ENCODE measurements around the gene TMEM72. TPM values are rescaled to one million over a fixed set of nuclear protein-coding genes. Genes with fewer than 3 reads are reported as not detected.

TMEM72 gene
- total and polyA plus RNA-seq, 2 donors (not counting 1 experiment from before 2014, with no cell fraction given): not detected

DNA sequence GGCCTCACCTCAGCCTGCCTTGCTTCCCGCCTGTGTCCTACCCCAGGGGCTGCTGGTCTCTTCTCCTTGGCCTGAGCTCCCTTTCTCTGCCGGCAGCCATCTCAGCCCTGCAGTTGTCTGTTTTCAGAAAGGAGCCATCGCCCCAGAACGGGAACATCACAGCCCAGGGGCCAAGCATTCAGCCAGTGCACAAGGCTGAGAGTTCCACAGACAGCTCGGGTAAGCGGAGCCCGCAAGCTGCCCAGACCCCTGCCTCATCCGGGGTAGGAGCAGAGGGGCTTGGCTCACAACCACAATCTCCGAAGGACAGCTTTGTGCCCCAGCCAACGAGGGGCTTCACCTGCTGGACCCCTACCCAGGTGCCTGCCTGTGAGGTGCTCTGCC lies 72.8 kb downstream of the TMEM72 start:
- no peak for TF ChIP-seq CTCF (IDR thresholded peaks at IDR 0.05)
- no peak for TF ChIP-seq EZH2 (IDR thresholded peaks at IDR 0.05; ENCODE audit: borderline replicate concordance, insufficient read depth, low read depth, low read length, poor library complexity, severe bottlenecking)
- Histone ChIP-seq H4K20me1 (ENCODE audit: control insufficient read depth, insufficient read depth, low read length, poor library complexity, severe bottlenecking) (no peaks in the 10 kb centered on the region), H3K27ac (ENCODE audit: low read length in 2 of 2) (no peak overlapping the region), H2AFZ (ENCODE audit: insufficient read depth, low read depth, low read length, poor library complexity, severe bottlenecking) (no peak overlapping the region), H3K4me2 (replicated peaks; ENCODE audit: low read depth, low read length, poor library complexity, severe bottlenecking) (no peak overlapping the region), H3K9me3 (ENCODE audit: control extremely low read depth in 1 of 3, control insufficient read depth in 2 of 3, insufficient read depth in 1 of 3, low read length in 2 of 3) (no peaks in the 10 kb centered on the region), H3K27me3 (replicated peaks in 1 of 4; ENCODE audit: control extremely low read depth in 1 of 4, control insufficient read depth in 3 of 4, insufficient read depth in 4 of 4, low read length in 3 of 4) (no peaks in the 10 kb centered on the region), H3K4me1 (ENCODE audit: control insufficient read depth in 2 of 2, insufficient read depth in 2 of 2, low read length in 2 of 2) (peaks cover 0 to under 1% of the 10 kb centered on the region in 2 donors), H3K4me3 (ENCODE audit: control extremely low read depth in 1 of 5, extremely low read depth in 1 of 5, insufficient read depth in 1 of 5, low read depth in 2 of 5, low read length in 4 of 5) (no peak overlapping the region), H3K36me3 (replicated peaks in 1 of 2; ENCODE audit: control extremely low read depth in 1 of 2, control insufficient read depth in 1 of 2, extremely low read depth in 1 of 2, insufficient read depth in 2 of 2, low read length in 1 of 2) (no peaks in the 10 kb centered on the region), H3K9ac (ENCODE audit: low read length) (no peak overlapping the region), H3K79me2 (ENCODE audit: control insufficient read depth, insufficient read depth, low read length) (no peaks in the 10 kb centered on the region)
- DNase-seq (no peak), ATAC-seq (ENCODE audit: low read depth) (no peak)
- 99% methylated on average over 10 of the region's 10 CpGs for WGBS (ENCODE audit: insufficient coverage)
- no peaks in the 10 kb centered on the region for H3K4me1 Mint-ChIP-seq
- ChIA-PET POLR2A (no interaction called here), CTCF (interaction anchor here (9.0 kb wide), 1 partner anchor 51 kb away, joined by 93 read pairs; no protein-coding TSS in a partner anchor)
- no peak overlapping the region for H3K4me3 Mint-ChIP-seq
- H3K27me3 Mint-ChIP-seq: peaks cover 6% of the 10 kb centered on the region
- no peak overlapping the region for H3K27ac Mint-ChIP-seq
- intact Hi-C loops (cut with micrococcal nuclease): no loop called here
- H3K9me3 Mint-ChIP-seq (ENCODE audit: insufficient read depth): no peaks in the 10 kb centered on the region

GRCh38 chr10:44984671-44985101 lies 73.5 kb downstream of the TMEM72 start:
- intact Hi-C loops (cut with micrococcal nuclease): no loop called here
- no peak overlapping the region for H3K4me3 Mint-ChIP-seq
- WGBS (ENCODE audit: insufficient coverage): 94% methylated on average over 15 of the region's 15 CpGs

More at GRCh38 chr10:44984671-44985101, 73.5 kb downstream of the TMEM72 start:
- H3K36me3 ChIP-seq (replicated peaks in 1 of 2; ENCODE audit: control extremely low read depth in 1 of 2, control insufficient read depth in 1 of 2, extremely low read depth in 1 of 2, insufficient read depth in 2 of 2, low read length in 1 of 2): no peaks in the 10 kb centered on the region
- Mint-ChIP-seq H3K9me3 (ENCODE audit: insufficient read depth) (no peaks in the 10 kb centered on the region), H3K27me3 (peaks cover 10% of the 10 kb centered on the region), H3K27ac (no peak overlapping the region), H3K4me1 (no peaks in the 10 kb centered on the region)
- ATAC-seq (ENCODE audit: low read depth) (no peak), DNase-seq (no peak)
- TF ChIP-seq CTCF (IDR thresholded peaks at IDR 0.05) (no peak), EZH2 (IDR thresholded peaks at IDR 0.05; ENCODE audit: borderline replicate concordance, insufficient read depth, low read depth, low read length, poor library complexity, severe bottlenecking) (no peak)
- no peak overlapping the region for H2AFZ ChIP-seq (ENCODE audit: insufficient read depth, low read depth, low read length, poor library complexity, severe bottlenecking)
- CTCF ChIA-PET: no interaction called here
- POLR2A ChIA-PET: no interaction called here
- H3K4me3 ChIP-seq (ENCODE audit: control extremely low read depth in 1 of 5, extremely low read depth in 1 of 5, insufficient read depth in 1 of 5, low read depth in 2 of 5, low read length in 4 of 5): no peak overlapping the region
- no peak overlapping the region for H3K9ac ChIP-seq (ENCODE audit: low read length)
- H3K4me1 ChIP-seq (ENCODE audit: control insufficient read depth in 2 of 2, insufficient read depth in 2 of 2, low read length in 2 of 2): no peaks in the 10 kb centered on the region
- H3K27ac ChIP-seq (ENCODE audit: low read length in 2 of 2): no peak overlapping the region
- no peaks in the 10 kb centered on the region for H3K79me2 ChIP-seq (ENCODE audit: control insufficient read depth, insufficient read depth, low read length)
- no peaks in the 10 kb centered on the region for H3K9me3 ChIP-seq (ENCODE audit: control extremely low read depth in 1 of 3, control insufficient read depth in 2 of 3, insufficient read depth in 1 of 3, low read length in 2 of 3)
- H3K27me3 ChIP-seq (replicated peaks in 1 of 4; ENCODE audit: control extremely low read depth in 1 of 4, control insufficient read depth in 3 of 4, insufficient read depth in 4 of 4, low read length in 3 of 4): no peaks in the 10 kb centered on the region
- H3K4me2 ChIP-seq (replicated peaks; ENCODE audit: low read depth, low read length, poor library complexity, severe bottlenecking): no peak overlapping the region
- H4K20me1 ChIP-seq (ENCODE audit: control insufficient read depth, insufficient read depth, low read length, poor library complexity, severe bottlenecking): no peaks in the 10 kb centered on the region

Data from B cell (primary cell).